NCI-H187 treated with DMSO at 0.1 percent for 48 hours (cell line): ENCODE data around the gene PTPRN2.
A peak's percentile ranks its signal among the peaks of the same experiment; 100 is the strongest.

Experiments used
- DNase-seq: peaks from one replicate; lab custom pipeline; 2025; lab: John Stamatoyannopoulos, UW

The PTPRN2 gene

DNA sequence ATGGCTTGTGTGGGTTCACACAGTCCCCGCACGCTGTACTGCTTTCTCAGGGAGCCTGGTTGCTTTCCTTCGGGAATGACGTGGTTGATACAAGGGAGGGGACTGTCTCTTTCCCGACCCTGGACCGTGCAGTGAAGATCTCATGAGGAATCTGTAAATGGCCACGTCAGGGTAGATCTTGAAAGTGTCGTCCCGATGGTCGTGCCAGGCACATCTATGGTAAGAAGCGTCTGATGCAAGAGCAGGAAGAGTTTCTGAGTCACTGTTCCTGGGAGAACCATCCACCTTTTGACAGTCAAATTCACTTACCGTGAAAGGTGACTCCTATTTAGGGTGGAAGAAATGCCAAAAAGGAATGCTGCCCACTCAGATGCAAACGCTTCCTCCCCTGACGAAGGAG is 500.4 kb downstream of the PTPRN2 start:
- no peak for DNase-seq

DNA sequence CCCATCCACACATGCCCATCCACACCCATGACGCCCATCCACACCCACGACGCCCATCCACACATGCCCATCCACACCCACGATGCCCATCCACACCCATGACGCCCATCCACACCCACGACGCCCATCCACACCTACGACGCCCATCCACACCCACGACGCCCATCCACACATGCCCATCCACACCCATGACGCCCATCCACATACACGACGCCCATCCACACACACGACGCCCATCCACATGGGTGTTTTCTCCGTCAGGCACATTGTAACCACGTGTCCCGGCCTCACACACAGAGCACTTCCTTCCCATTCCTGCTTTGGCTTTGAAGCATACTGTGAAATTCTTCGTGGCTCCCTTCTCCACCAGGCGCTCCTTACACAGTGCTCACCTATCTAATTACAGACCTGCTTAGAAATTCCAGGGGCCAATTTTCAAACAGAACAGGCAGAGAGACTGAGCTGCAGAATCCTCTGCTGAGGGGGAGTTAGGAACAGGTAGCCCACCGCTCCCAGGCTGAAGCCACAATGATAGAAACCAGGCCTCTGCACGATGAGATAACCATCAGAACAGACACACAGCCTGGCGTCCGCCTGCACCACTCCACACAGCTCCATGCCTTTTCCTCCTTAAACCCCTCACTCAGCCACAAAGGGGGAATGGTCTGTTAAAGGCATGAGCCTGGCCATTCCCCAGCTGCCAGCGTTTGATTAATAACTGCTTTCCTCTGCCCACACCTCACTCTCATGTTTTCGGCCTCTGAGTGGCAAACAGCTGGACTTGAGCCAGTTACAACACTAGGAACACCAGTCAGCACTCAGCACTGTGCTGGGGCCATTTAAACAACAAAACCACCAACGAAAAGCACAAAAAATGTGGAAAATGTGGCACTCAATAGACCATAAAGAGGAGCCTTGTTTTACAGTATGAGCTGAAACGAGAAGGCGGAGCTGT is 501.6 kb downstream of the PTPRN2 start:
- DNase-seq: no peak

- DNase-seq: no peak
These were observed 503.1 kb downstream of the PTPRN2 start for GRCh38 chr7:158084555-158084954.

- no peak for DNase-seq
These were observed 503.9 kb downstream of the PTPRN2 start for GRCh38 chr7:158083526-158084310.

GRCh38 chr7:158082761-158083160 is 504.9 kb downstream of the PTPRN2 start:
- DNase-seq: no peak

DNA sequence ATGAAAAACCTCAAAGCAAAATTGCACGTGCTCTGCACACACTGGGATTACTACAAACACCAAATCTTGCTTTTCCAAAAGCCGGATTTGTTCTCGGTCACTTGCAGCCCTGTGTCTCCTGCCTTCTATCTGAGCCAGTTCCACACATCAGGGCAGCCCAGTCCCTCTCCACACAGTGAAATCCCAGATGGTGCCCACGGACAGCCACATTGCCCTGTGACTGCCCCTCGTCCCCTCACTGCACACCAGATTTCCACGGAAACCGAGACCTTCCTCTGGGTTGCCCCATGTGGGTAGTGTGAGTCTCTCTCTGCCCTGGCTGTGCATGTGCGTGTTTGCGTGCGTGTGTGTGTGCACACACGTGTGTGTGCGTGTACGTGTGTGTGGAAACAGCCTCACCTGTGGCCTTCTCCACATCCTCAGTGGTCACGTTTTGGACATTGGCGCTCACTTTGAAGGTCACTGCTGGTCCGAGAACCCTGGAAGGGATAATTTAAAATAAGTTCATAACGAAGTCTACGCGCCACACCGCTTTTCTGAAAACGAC is 506.7 kb downstream of the PTPRN2 start:
- no peak for DNase-seq

- DNase-seq: peak; percentile 87
These were observed 509.4 kb downstream of the PTPRN2 start for GRCh38 chr7:158077934-158078910.

DNA sequence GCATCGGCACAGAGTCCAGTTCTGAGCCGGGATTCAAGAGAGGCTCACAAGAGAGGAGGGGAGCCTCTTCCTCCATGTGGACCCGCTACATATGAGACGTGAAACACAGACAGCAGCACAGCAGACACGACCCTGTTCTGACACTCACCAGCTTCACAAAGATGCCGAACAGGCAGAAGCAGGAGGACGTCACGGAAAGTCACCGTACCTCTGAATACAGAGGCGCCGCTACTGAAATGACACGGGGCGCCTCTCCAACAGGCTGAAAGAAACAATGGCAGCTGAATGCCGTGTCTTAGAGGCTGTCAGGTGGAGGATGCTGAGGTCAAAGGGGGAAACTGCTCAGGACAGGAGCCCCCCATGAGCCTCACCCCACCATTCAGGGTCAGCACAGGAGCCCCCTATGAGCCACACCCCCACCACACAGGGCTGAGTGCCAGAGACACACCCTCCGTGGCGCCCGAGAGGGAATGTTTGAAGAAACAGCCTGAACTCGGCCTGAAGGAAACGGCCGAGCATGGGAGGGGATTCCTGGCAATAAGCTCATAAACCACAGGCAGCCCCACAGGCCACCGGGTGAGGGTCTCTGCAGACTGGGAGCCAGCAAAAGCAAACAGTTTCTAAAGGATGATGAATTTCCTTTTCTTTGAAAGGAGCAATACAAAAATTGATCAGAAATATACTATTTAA is 510.3 kb downstream of the PTPRN2 start:
- no peak for DNase-seq

DNA sequence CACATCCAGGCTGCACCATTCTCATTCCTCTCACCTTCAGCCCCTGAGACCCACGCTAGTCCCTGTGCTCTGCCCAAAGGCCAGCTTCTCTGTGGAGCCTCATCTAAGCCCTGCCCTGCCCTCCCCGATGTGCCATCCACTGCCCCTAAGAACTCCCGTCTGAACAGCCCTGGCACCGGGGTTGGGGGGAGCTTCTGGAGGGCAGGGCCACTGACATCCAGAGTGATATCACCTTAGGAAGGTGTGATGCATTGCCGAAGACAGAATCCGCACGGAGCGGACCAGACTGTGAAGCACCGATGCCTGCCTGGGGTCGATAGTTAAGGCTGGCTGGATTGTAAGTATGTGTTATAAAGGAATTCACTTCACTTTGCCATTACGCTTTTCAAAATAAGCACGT is 511.0 kb downstream of the PTPRN2 start:
- DNase-seq: no peak

DNA sequence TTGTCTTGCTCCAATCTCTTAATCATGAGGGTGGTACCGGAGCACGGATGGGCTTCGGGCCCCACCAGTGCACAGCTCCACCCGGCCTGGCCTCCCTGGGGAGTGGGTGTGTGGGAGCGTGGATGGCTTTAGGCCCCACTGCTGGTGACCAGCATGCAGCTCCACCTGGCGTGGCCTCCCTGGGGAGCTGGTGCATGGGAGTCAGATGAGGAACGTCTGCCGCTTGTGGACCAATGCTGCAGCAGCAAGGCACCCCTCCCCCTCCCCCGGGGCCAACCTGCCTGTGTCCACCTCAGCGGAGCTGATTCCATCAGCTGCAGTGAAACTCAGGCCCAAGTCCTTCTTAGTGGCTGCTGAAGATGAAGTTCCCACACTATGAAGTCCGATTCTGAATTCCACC is 511.4 kb downstream of the PTPRN2 start:
- no peak for DNase-seq

DNA sequence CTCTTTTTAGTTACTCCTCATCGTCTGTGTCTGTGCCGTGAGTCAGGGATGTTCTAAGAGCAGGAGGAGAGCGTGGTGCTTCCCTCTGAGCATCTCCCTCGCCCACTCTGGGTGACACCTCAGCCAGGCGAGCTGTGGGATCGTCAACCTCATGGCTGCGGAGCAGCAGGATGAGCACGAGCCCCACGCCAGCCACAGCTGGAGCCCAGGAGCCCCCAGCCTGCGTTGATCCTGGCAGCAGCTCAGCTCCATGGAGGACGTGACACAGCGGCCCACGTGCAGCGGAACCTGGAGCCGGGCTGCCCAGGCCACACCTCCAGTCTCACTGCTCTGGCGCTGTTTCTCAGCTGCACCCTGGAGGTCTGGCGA is 512.0 kb downstream of the PTPRN2 start:
- DNase-seq: no peak

GRCh38 chr7:158074896-158075632 is 512.6 kb downstream of the PTPRN2 start:
- no peak for DNase-seq

DNA sequence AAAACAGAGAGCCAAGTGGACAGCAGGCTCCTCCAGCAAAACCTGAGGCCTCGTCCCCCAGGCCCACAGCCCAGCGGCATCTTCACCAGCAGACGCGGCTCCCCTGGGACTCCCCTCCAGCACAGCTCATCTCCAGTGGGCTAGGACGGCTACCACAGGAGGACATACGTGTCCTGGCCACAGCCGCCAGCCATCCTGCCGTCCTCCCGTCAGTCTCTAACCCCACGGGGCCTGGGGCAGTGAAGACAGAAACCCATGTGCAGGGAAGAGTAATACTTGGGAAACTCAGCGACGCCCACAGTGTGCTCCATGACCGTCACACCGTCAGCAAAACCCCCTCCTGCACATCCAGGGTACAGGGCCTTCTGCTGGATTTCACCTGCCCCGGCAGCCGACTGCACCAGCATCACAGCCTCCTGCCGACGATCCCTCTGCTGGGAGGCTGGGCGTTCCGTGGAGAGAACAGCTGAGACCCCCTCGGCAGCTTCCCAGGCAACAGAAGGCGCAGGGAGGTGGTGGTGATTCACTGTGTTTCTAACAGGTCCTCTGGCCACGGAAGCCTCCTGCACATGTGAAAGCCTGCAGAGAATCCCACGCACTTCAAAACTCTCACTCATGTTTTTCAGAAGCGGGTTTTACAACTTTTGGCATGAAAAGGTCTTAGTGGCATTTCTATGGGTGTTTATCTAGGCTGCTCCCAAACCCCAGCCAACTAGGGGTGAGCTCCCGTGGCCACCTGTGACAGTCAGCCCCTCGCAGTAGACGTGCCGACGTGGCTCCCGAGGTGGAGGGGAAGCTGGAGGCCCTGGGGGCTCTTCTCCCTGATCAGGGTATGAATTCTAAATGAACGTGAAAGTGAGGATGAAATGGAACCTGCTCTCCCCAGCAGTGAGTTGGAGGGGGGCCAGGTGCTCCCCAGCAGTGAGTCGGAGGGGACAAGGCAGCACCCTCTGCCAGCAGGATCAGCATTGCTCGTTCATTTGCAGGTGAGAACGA is 513.5 kb downstream of the PTPRN2 start:
- DNase-seq: no peak

- DNase-seq: no peak
These were observed 514.5 kb downstream of the PTPRN2 start for GRCh38 chr7:158072991-158073730.

DNA sequence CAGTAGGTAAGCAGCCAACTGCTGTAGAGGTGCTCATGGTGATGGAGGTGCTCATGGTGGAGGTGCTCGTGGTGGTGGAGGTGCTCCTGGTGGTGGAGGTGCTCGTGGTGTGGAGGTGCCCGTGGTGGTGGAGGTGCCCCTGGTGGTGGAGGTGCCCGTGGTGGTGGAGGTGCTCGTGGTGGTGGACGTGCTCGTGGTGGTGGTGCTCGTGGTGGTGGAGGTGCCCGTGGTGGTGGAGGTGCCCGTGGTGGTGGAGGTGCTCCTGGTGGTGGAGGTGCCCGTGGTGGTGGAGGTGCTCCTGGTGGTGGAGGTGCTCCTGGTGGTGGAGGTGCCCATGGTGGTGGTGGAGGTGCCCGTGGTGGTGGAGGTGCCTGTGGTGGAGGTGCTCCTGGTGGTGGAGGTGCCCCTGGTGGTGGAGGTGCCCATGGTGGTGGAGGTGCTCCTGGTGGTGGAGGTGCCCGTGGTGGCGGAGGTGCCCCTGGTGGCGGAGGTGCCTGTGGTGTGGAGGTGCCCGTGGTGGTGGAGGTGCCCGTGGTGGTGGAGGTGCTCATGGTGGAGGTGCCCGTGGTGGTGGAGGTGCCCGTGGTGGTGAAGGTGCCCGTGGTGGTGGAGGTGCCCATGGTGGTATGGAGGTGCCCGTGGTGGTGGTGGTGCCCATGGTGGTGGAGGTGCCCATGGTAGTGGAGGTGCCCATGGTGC is 517.3 kb downstream of the PTPRN2 start:
- DNase-seq: no peak

DNA sequence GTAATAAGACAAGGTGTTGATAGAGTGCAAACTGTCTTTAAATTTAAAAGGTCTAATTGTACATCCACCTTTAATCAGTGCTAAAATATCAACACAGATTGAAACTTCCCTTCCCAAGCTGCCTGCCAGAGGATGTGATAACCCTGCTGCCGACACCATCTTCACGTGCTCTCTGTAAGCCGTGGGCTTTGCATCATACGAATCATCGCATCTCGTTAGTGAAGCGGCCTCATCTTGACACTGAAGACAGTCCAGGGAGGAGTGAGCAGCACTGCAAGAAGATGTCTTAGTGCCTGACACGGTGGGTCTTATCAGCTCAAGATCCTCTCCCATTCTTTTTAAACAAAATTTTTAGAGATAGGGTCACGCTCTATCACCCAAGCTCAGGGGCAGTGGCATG is 518.8 kb downstream of the PTPRN2 start:
- DNase-seq: no peak

- DNase-seq: no peak
These were observed 519.6 kb downstream of the PTPRN2 start for GRCh38 chr7:158067931-158068482.
